GM12892 (cell line): ENCODE data around the gene IFT27.

Source experiments
- POLR2A ChIP-seq: IDR thresholded peaks from 2 replicates; pipeline ENCODE4 v1.6.1; 2011; ENCODE audit warnings: low read depth, low read length, control low read depth
- TAF1 ChIP-seq: IDR thresholded peaks from 2 replicates; pipeline ENCODE4 v1.6.1; 2011; ENCODE audit warnings: low read depth, mild to moderate bottlenecking, control low read depth, low read length, borderline replicate concordance

- TF ChIP-seq POLR2A (no peak), TAF1 (no peak)
Observed at GRCh38 chr22:36761553-36762240, 14.2 kb downstream of the IFT27 start.
